LNCaP clone FGC (cell line): Measurements from ENCODE around the gene DMRT2.

Source experiments
- DNase-seq: peaks from one replicate; pipeline ENCODE4 v3.0.0-alpha.2; 2011; ENCODE audit warnings: low read depth
- H3K4me3 ChIP-seq: 2 replicates; pipeline ENCODE4 v1.5.1; 2011; ENCODE audit warnings: mild to moderate bottlenecking, low read depth, low read length, control low read depth
- TF ChIP-seq, protein P1 (sequence below): IDR thresholded peaks from 2 replicates; pipeline ENCODE4 v1.5.1; 2012; ENCODE audit warnings: mild to moderate bottlenecking; ENCODE audit not compliant: control insufficient read depth, insufficient read depth; ENCODE audit errors: extremely low read depth

The DMRT2 gene

GRCh38 chr9:1050125-1050895 lies at the start of gene DMRT2:
DMRT2 (plus strand) TSS chr9:1050357; CDS start chr9:1051614, 1,257 bp downstream.
- peak; percentile 79 for DNase-seq
- TF ChIP-seq, protein P1, sequence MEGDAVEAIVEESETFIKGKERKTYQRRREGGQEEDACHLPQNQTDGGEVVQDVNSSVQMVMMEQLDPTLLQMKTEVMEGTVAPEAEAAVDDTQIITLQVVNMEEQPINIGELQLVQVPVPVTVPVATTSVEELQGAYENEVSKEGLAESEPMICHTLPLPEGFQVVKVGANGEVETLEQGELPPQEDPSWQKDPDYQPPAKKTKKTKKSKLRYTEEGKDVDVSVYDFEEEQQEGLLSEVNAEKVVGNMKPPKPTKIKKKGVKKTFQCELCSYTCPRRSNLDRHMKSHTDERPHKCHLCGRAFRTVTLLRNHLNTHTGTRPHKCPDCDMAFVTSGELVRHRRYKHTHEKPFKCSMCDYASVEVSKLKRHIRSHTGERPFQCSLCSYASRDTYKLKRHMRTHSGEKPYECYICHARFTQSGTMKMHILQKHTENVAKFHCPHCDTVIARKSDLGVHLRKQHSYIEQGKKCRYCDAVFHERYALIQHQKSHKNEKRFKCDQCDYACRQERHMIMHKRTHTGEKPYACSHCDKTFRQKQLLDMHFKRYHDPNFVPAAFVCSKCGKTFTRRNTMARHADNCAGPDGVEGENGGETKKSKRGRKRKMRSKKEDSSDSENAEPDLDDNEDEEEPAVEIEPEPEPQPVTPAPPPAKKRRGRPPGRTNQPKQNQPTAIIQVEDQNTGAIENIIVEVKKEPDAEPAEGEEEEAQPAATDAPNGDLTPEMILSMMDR, result no peak
- no peak within 1 kb of the TSS; the same call in 1 of the 2 replicates for H3K4me3 ChIP-seq

- H3K4me3 ChIP-seq, result no peak overlapping the region
- DNase-seq, result no peak
- TF ChIP-seq, protein P1, result no peak
These were observed 48.3 kb upstream of the DMRT2 start for GRCh38 chr9:1001838-1002237.

DNA sequence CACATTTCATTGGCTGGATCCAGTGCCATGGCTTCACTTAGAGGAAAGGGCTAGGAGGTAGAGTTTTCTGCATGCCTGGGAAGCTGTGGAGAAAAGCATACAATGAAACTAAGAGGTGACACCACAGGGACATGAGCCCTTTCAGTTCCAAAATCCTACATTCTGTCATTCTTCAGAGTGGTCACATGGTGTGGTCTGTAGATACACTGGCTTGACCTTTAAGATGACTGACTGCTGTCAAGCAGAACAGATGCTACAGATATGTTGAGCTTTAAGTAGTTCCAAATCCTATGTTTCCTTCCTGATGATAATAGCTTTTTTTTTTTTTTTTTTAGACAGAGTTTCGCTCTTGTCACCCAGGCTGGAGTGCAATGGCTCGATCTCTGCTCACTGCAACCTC lies 47.5 kb upstream of the DMRT2 start:
- no peak overlapping the region for H3K4me3 ChIP-seq
- no peak for DNase-seq
- TF ChIP-seq, protein P1, result no peak

DNA sequence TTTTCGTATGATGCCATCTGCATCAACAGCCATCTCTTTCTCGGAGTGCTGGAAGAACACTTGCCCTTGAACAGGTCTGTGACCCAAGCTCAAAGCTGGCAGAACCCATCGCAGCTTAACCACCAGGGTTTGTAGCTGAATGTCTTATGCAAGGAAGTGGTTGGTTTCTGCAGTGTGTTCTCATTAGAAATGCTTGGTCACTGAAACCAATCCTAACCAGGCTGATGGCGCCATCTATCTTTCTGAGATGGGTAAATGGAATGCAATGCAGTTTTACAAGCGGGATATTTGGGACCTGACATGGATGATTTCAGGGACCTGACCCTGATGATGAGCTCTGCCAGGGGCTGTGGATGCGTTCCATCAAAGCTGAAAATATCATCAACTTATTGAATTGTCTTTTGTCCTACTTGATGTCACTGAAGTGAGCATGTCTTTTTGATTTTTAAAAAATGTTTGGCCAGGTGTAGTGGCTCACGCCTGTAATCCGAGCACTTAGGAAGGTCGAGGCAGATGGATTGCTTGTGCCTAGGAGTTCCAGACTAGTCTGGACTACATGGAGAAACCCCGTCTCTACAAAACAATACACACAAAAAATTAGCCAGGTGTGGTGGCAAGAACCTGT lies 45.0 kb upstream of the DMRT2 start:
- DNase-seq, result peak; percentile 14
- TF ChIP-seq, protein P1, result peak; percentile 74
- H3K4me3 ChIP-seq, result no peak overlapping the region

- no peak overlapping the region for H3K4me3 ChIP-seq
- TF ChIP-seq, protein P1, result no peak
- no peak for DNase-seq
These were observed 42.8 kb upstream of the DMRT2 start for GRCh38 chr9:1007312-1007711.

DNA sequence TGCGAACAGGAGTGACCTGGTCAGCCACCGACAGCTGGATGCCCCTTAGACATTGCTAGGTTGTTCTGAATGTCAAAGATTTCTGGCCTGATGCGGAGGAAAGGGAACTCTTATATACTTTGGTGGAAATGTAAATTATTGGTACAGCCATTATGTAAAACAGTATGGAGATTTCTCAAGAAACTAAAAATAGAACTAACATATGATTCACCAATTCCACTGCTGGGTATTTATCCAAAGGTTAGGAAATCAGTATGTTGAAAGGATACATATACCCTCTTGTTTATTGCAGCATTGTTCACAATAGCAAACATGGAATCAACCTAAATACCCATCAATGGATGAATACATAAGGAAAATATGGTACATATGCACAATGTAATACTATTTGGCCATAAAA lies 41.9 kb upstream of the DMRT2 start:
- DNase-seq, result no peak
- TF ChIP-seq, protein P1, result no peak
- no peak overlapping the region for H3K4me3 ChIP-seq
